Choroid plexus epithelial cell (primary cell): ENCODE measurements around the gene TMPRSS9.

Source experiments
- DNase-seq: peaks from one replicate; pipeline ENCODE4 v3.0.0-alpha.2; 2010; ENCODE audit warnings: low read depth
- H3K4me3 ChIP-seq: 2 replicates; pipeline ENCODE4 v1.5.1; 2011; ENCODE audit warnings: low read depth, mild to moderate bottlenecking, control low read depth, low read length, moderate library complexity
- CTCF ChIP-seq: conservative IDR thresholded peaks from 2 replicates; pipeline ENCODE4 v1.5.1; 2011; ENCODE audit warnings: low read depth, mild to moderate bottlenecking, control low read depth, inconsistent platforms, low read length, moderate library complexity

The TMPRSS9 gene

GRCh38 chr19:2362970-2363300 lies 2.9 kb downstream of the TMPRSS9 start:
- no peak overlapping the region for H3K4me3 ChIP-seq
- no peak for TF ChIP-seq CTCF
- DNase-seq, result no peak

GRCh38 chr19:2363419-2363818 lies 3.4 kb downstream of the TMPRSS9 start:
- DNase-seq, result no peak
- no peak for TF ChIP-seq CTCF
- no peak overlapping the region for H3K4me3 ChIP-seq

GRCh38 chr19:2365201-2365970 lies 5.3 kb downstream of the TMPRSS9 start:
- no peak for DNase-seq
- H3K4me3 ChIP-seq, result no peak overlapping the region
- no peak for TF ChIP-seq CTCF

GRCh38 chr19:2371656-2372055 lies 11.6 kb downstream of the TMPRSS9 start:
- no peak overlapping the region for H3K4me3 ChIP-seq
- TF ChIP-seq CTCF, result no peak
- no peak for DNase-seq

GRCh38 chr19:2372076-2372612 lies 12.1 kb downstream of the TMPRSS9 start:
- H3K4me3 ChIP-seq, result no peak overlapping the region
- no peak for DNase-seq
- no peak for TF ChIP-seq CTCF

- TF ChIP-seq CTCF, result no peak
- no peak for DNase-seq
Measured at GRCh38 chr19:2374808-2375207, 14.7 kb downstream of the TMPRSS9 start.

More at GRCh38 chr19:2374808-2375207, 14.7 kb downstream of the TMPRSS9 start:
- no peak overlapping the region for H3K4me3 ChIP-seq
